ENCODE measurements around the gene TOMM20. TPM values are rescaled to one million over a fixed set of nuclear protein-coding genes. Genes with fewer than 3 reads are reported as not detected.
A peak's percentile ranks its signal among the peaks of the same experiment; 100 is the strongest.

TOMM20 gene
- total and polyA plus RNA-seq, 2 of the 8 experiments (the other 6 are each of a cell fraction or from before 2014, with no cell fraction given): 71.4 to 168 TPM

GRCh38 chr1:235160957-235161684, 32.5 kb upstream of the TOMM20 start, which contains the start of gene RBM34 (continued):
- TF ChIP-seq TAF1 (IDR thresholded peaks at IDR 0.05; ENCODE audit: low read depth, low read length): peak; percentile 96
- TF ChIP-seq RNF2 (IDR thresholded peaks at IDR 0.05; ENCODE audit: borderline replicate concordance, low read depth, low read length, missing control alignments, poor library complexity, severe bottlenecking): no peak
- no peak for TF ChIP-seq CTBP2 (IDR thresholded peaks at IDR 0.05; ENCODE audit: borderline replicate concordance, insufficient read depth, insufficient read length, low read length)
- TF ChIP-seq POLR2AphosphoS5 (IDR thresholded peaks at IDR 0.05; ENCODE audit: low read depth, low read length): peak; percentile 92
- TF ChIP-seq CREB1 (IDR thresholded peaks at IDR 0.05): no peak
- no peak for TF ChIP-seq SP1 (IDR thresholded peaks at IDR 0.05; ENCODE audit: low read depth, low read length)
- TF ChIP-seq SAP30 (IDR thresholded peaks at IDR 0.05; ENCODE audit: insufficient read depth, insufficient replicate concordance, low read length): peak; percentile 85
- TF ChIP-seq CTCF (IDR thresholded peaks at IDR 0.05; ENCODE audit: control extremely low read depth in 1 of 3, insufficient read depth in 1 of 3, low read depth in 1 of 3, low read length in 3 of 3): peak in 2 of 3 experiments; percentile 1 to 21; a peak in 2 of 4 replicates

Measured in H1 (cell line).